GM12801 (cell line): Measurements from ENCODE around the gene VSIG10L2.

ENCODE experiments used
- TF ChIP-seq, protein P1 (sequence below): IDR thresholded peaks from one replicate; pipeline ENCODE4 v1.5.1; 2011; ENCODE audit warnings: control low read depth; ENCODE audit not compliant: insufficient read length; ENCODE audit errors: extremely low read depth

VSIG10L2 gene

DNA sequence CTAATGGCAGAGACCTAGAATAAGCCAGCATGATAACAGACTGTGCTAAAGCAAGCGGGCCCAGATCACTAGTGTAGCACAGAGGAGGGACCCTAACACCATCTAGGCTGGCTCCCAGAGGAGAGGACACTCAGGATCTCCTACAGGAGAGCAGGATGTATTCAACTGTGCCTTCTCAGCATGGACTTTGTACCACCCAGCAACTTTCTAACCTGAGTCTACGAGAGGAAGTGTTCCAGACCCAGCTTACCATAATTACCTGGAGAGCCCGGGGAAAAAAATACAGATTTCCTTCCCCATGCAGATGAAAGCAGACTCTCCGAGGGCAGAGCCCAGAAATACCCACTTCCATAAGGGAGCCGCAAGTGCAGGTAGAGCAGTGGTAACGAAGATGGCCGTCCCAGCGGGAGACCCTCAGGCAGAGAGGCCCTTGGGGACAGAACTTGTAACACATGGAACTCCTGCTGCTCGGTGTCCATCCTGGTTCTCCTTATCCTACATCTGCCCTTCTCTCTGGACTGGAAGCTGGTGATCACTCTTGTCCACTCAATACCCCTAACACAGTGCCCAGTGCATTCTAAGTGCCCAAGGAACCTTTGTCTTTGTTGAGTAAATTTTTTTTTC, 21.3 kb upstream of the VSIG10L2 start:
- TF ChIP-seq, protein P1, sequence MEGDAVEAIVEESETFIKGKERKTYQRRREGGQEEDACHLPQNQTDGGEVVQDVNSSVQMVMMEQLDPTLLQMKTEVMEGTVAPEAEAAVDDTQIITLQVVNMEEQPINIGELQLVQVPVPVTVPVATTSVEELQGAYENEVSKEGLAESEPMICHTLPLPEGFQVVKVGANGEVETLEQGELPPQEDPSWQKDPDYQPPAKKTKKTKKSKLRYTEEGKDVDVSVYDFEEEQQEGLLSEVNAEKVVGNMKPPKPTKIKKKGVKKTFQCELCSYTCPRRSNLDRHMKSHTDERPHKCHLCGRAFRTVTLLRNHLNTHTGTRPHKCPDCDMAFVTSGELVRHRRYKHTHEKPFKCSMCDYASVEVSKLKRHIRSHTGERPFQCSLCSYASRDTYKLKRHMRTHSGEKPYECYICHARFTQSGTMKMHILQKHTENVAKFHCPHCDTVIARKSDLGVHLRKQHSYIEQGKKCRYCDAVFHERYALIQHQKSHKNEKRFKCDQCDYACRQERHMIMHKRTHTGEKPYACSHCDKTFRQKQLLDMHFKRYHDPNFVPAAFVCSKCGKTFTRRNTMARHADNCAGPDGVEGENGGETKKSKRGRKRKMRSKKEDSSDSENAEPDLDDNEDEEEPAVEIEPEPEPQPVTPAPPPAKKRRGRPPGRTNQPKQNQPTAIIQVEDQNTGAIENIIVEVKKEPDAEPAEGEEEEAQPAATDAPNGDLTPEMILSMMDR: no peak

DNA sequence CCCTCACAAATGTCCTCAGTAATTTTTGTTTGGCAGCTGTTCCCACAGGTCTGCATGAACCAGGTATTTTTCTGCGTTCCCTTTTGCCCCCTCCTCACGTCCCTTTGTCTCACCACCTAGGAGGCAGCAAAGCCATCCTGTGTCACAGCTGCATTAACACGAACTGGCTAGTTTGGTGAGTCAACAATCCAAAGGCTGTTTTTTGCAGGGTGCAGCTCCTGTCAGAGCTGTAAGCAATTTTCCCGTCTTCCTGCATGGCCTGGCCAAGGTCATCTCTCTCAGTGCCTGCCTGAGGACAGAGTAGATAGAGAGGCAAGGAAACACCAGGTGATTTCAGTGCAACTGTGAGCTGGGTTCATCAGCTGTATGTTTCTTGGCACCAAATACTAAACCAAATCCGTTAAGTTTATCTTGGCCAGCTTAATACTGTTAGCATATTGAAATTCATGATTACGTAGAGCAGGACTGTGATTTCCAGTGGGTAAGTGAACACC, 20.6 kb upstream of the VSIG10L2 start:
- TF ChIP-seq, protein P1: no peak

DNA sequence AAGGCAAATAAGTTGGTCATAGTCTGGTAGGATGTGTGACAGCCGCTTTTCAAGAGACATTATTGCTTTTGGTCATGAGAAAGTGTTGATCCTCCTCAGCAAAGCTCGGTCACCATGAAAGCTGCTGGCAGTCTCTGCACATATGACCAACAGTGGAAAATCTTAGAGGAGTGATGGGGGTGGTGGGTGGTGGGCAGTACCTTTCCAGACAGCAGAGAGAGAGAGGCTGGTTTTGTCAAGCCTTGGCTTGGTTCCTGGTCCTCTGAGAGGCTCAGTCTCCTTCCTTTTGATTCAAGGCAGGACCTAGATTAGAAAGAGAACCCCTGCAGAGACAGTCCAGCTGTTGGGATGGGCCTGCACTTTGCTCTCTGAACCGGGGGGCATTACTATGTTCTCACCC, 20.0 kb upstream of the VSIG10L2 start:
- TF ChIP-seq, protein P1: no peak

DNA sequence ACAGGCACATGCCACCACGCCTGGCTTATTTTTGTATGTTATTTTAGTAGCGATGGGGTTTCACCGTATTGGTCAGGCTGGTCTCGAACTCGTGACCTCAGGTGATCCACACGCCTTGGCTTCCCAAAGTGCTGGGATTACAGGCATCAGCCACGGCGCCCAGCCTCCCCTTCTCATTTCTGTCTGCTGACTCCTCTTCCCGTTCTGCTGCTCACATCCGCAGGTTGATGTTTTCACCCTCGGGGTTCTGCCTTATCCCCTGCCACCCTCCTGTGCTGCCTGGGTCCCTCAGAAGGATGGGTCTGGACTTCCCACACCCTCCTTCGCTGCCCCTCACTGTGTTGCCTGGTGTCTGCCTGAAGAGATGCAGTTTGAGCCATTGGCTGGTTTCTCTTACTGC, 19.2 kb upstream of the VSIG10L2 start:
- TF ChIP-seq, protein P1: no peak

DNA sequence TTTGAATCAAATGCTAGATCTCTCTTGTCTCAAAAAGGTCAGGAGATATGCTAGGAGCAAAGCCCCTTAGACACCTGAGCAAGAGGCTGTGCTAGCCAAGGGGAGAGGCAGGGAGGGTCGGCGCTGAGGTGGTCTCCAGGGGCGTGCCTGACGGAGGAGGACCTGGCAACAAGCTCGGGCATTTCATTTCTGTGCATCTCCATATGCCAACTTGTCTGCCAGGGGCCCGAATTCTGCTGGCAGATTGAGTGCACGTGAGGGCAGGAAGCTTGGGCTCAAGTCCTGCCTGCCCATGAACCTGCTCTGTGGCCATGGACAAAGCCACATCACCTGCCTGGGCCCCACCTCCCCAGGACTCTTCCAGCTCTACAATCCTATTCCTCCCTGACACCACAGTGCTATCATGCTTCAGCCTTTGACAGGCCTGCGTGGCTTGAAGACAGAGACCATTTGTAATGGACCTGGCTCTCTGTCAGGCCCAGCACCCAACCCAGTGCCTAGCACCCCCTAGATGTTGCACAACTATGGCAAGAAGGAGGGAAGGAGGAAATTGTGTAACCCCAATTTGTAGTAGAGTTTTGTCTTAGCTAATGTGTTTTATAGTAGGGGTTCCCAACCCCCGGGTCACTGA, 16.3 kb upstream of the VSIG10L2 start:
- TF ChIP-seq, protein P1: no peak

DNA sequence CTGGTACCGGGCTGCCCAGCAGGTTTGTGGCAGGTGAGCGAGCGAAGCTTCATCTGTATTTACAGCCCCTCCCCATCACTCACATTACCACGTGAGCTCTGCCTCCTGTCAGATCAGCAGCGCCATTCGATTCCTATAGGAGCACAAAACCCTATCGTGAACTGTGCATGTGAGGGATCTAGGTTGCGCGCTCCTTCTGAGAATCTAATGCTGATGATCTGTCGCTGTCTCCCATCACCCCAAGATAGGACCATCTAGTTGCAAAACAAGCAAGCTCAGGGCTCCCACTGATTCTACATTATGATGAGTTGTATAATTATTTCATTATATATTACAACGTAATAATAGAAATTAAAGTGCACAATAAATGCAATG, 15.8 kb upstream of the VSIG10L2 start:
- TF ChIP-seq, protein P1: no peak

DNA sequence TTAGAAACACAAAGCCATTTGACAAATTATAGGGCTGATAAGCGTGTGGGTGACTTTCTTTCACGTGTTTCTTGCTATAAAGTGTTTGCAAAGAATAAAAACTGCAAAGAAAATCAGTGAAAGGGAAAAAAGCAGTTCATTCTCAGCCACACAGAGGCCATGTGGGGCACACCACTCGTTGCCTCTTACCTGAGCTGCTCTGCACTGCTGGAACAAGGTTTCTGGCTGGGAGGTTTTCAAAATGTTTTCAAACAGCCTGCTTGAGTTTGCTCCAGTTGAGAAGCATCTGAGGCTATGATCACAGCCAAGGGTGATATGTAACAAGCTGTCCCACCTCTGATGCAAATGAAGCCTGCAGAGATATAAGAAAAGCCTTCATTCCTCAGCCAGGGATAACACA, 14.7 kb upstream of the VSIG10L2 start:
- TF ChIP-seq, protein P1: no peak
